Stimulated activated CD8-positive, alpha-beta memory T cell treated with anti-CD3 and anti-CD28 coated beads, Interleukin-12 subunit alpha, Interleukin-12 subunit beta, amount 100 ng/mL, for 4 hours (primary cell): ENCODE data around the gene KDM4C.

Experiments used
- DNase-seq: peaks from one replicate; pipeline ENCODE4 v3.0.0-alpha.2; 2020; ENCODE audit warnings: low read depth

KDM4C gene

DNA sequence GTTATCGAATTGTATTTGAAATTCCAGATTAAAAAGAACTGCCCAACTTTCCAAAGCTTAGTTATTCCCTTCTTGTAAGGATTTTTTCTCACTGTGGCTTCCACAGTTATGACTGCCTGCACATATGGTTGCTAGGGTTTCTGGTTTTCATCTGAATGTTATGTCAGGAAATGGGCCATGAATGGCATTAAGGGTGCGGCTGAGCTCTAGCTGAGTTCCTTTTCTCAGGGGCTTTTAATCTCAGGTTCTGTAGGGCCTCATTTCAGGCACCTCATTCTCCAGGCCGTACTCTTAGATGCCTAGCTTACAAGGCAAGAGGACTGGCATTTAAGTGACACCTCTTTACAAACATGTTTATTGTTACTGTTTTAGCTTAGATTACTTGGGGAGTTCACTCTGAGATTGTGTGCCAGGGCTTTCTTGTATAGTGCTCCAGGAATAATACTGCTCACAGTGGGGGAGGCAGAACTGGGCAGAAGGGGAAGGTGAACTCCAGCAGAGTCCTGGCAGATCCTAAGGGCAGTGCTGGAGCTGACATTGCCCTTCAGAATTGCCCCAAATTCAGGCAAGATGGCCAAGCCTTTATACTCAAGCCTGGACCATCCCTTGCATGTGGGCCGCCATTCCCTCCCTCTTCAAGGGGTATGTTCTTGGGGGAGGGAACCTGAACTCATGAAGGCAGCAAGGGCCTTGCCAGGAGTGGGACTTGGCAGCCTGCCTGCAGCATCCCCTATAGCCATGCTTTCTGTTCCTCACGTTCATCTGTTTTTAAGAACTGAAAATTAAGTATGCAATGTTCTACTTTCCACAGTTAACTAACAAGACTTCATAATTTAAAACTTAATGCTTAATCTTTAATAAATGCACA lies 111.5 kb downstream of the KDM4C start:
- no peak for DNase-seq

DNA sequence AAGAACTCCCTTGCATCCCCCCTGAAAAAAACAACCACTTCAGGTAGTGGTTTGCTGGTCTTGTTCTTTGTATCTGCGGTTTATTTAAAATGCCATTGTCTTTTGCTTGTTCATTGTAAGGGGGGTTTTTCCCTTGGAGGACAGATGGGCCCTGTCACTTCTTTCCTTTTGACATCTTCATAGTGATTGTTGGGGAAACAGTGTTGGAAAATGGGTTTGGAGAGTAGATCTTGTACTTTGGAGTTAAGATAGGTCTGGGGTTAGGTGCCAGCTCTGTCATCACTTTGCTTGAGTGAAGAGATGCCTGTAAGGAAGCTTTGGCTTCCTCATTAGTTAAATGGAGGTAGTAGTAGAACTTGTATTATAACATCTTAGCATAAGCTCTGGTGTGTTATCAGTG lies 112.4 kb downstream of the KDM4C start:
- no peak for DNase-seq

DNA sequence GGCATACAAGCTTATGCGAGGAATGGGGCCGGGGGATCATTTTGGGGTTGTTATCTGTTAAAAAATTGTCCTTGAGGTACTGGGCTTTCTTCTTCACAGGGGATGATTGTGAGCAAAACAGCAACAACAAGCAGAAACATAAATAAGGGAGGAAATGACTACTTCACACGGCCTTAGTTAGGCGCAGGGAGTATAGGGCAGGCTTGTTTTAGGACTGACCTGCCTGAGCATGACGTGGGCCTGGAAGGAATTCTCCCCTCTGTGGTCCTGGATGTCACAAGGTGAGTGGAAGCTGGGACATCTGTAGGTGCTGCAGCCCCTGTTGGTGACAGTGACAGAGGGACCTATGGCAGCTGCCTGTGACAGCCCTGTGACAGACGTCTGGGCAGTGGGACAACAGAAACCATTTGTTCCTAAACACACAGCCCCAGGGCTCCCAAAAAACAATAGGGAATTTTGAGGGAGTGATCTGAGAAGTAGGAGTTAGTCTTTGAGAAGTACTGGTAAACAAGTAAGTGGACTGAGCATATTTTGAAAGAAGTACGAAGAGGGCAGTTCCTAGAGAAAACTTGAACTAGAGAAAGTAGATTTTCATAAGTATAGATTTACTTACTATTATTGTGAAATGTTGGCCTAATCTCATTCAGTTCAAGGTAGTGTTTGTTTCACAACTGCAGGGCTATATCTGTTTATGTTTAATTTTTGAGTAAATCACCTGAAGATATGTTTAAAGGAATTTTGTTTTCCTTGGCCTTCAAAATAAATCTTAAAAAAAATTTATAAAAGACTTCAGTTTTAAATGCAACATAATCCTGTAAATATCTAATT lies 113.1 kb downstream of the KDM4C start:
- no peak for DNase-seq

DNA sequence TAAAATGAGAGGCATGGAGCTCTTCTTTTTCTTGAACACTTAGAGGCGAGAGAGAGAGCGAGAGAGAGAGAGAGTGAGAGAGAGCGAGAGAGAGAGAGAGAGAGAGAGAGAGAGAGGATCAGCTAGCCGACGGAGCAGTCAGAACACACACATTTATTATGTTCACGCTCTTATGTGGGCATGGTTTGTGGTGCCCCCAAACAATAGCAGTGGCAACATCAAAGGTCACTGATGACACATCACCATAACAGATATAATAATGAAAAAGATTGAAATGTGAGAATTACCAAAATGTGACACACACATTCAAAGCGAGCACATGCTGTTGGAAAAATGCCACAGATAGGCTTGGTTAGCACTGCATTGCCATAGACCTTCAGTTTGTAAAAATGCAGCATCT lies 116.1 kb downstream of the KDM4C start:
- DNase-seq: no peak

DNA sequence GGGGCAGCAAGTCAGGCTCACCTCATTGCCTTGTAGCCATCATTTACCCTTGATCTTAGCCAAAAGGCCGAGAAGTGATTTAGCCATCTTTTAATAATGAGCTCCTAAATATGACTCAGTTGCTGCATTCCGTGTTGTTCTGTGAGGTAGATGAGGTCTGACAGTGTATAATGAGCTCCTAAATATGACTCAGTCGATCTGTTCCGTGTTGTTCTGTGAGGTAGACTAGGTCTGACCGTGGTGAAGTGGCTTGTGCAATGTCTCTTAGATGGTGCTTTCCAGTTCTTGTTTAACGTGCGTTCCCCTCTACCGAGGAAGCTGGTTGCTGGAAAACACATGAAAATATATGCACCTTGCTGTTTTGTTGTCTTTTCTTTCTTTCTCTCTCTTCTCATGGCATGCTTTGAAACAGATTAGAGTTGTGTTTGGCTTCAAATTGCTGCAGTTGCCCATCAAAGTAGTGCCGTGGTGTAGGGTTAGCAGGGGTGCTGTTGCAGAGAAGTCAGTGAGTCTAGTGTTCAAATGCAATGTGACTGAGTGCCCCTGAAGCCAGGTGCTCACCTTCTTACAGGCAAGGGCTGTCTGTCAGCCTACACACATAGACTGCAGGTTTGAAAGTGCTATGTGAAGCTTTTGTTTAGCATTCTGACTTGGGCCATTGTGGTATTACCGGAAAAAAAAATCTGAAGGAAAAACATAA lies 118.6 kb downstream of the KDM4C start:
- DNase-seq: no peak

DNA sequence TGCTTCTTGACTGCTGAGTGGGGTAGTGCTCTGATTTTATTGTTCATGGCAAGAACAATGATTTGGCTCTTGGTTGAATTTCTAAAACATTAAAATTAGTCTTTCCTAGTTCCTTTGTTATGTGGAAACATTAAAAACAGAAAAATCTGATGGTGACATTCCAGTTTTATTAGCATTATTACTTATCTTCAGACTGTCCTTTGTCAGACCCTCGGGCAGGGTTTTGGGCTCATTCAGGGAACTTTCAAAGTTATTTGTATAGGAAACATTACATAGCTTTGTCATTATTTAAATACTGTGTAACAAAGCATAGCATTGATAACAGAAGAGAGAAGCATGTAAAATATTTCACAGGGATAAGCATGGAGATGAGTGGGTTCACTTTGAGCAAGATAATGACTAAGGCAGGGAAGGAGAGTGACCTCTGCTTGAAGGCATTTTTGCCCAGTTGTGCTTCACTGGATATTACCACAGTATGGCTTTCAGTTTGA lies 119.9 kb downstream of the KDM4C start:
- no peak for DNase-seq

DNA sequence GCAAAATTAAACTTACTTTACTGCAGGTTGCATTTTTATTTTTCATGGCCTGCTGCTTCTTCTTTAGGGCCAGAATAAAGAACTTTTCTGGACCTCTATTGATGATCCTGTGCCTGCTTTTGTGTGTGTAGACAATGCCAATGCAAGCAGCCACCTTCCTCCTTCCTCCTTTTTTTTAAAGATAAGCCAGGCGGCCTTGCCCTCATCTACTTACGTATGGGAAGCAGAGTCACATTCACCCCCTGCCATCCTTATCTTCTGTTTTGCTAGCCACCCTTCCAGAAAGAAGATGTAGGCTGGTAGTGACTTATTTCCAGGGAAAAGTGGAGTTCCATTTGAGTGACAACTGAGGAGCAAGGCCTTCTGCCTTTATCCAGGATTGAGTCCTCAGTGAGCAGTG lies 122.9 kb downstream of the KDM4C start:
- DNase-seq: no peak

DNA sequence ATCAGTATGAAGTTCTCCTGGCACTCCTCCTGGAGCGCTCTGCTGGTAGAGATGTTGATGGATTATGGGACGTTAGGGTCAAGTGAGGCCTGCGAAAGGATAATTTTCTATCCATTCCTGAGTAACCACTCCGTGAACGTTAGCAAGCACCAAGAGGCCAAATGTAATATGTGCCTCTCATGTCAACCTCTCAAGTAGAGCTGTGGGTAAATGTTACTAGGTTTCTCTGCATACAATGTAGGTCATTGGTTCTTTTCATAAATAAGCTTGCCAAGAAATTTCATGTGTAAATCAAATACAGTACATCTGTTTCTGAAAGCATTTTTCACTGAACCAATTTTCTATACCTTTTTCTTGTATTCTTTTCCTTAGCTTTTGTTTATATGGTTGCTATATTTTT lies 126.3 kb downstream of the KDM4C start:
- DNase-seq: no peak

DNA sequence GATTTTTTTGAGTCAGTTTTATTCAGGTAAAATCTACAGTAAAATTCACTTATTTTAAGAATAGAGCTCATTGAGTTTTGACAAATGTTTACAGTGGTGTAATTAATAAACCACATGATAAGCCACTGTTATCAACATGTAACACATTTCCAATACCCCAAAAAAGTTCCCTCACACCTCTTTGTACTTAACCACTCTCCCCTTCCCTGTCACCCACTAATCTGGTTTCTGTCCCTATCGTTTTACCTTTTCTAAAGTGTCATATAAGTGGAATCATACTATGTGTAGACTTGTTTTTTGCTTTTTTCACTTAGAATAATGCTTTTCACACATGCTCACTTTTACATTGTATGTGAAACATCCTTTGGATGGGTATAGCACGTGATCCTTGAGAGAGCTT lies 127.2 kb downstream of the KDM4C start:
- DNase-seq: no peak

DNA sequence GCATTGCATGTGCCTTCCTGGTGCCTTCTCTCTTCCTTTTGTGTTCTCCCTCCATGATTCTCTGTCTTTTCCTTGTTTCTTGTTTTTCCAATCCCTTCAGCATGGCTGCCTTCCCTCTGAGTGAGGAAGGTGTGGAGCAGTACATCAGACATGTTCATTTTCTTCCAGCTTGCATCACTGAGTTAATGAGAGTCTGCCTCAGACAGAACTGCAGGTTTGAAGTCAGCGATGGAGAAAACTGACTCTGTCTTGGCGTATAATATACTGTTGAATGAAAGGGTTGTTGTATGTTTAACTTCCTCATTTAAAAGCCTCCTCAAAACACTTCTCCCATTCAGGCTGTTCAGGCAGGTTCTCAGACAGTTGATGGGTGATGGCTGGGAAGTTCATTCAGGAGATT lies 129.3 kb downstream of the KDM4C start:
- DNase-seq: no peak

DNA sequence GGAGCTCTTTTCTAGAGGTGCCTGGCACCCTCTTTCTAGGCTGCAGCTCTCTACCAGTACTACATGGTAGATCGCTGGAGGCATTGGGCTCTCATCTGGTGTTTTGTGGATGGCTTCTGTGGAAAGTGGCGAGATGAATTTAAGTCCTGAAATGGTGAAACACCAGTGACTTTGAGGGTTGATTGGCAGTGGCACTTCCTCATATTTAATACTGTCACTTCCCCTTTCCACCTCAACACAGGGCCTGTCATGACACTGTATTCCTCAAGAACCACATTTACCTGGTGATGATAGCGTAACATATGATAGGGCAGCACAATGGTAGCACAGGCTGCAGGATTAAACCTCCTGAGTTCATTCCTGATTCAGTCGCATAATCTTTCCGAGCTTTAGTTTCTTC lies 132.1 kb downstream of the KDM4C start:
- DNase-seq: no peak

DNA sequence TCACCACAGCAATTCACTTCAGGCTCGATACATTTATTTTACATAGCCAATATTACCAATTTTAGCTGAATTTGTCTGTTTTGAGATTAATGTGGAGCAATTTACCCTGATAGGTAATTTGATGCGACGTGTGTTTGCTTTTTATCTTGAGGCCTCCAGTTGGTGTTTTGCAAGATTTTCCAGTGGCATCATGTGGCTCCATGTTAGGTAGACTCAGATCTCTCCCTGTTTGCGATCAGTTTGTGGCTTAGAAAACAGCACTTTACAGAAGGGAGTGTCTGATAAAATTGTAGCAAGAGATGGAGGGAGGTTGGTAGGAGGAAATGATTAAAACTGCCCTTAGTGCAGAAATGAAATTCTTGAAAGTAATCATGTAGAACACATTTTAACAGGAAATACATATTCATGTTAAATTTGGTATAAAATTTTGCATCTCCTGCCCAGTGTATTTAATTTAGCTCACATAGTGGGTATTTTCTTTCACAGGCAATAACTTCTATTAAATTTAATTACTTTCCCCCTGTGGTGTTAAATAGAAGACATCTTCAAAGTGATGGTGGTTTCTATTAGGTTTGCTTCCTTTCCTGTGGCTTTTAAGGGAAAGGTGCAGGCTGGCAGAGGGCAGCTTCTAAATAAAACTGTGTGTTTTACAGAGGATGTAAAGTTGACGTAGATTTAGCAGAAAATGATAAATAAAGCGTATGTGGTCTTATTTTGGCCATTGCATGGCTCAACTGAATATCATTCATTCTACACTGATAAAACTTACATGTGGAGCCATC lies 135.8 kb downstream of the KDM4C start:
- DNase-seq: no peak

DNA sequence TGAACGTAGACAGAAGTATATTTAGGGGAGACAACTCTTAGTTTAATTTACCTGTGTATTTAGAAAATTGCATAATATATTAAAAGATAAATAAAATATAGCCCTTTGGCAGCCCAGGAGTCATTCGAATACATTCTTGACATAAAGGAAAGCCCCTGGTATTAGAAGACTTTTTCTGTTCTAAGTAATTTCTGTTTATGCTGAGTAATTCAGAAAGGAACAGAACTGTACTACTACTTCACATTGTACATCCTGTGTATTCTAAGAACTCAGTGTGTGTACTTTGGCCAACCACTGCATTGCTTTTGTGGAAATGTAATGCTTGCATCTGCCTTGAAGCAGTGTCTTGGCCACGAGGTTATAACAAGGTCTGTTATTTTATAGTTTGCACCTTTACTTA lies 136.4 kb downstream of the KDM4C start:
- no peak for DNase-seq

DNA sequence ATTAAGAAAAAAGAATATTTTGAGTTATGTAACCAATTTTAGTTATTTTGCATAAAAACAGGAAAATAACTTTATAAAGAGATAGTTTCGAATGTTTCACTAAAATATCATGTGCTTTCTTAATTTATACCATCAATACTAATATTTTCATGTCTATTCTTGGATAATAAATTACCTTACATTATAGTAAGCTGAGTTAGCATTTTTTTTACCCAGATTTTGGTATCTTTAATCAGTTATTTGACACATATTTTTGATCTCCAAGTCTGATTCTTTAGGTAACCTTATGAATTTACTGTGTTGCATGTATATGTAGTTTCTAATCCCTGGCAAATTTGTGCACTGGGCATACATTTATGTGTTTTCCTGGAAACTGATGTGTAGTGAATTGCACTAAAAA lies 138.0 kb downstream of the KDM4C start:
- no peak for DNase-seq

DNA sequence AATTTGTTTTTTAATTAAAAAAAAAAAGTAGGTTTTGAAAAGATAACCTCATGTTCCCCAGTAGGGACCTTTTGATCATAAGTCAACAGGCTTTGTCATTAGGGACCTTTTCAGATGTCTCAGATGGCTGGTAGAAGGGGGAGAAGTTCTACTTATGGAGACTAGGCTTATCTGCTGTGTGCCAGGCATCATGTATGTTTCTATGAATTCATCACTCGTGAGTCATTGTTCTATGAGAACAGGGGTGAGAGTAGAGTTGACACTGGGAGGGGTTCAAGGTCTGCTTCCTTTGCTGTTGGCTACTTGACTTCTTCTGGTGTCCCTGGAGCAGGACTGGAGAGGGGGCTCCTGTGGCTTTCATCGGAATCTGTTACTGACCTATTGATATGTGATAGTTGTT lies 138.8 kb downstream of the KDM4C start:
- no peak for DNase-seq

DNA sequence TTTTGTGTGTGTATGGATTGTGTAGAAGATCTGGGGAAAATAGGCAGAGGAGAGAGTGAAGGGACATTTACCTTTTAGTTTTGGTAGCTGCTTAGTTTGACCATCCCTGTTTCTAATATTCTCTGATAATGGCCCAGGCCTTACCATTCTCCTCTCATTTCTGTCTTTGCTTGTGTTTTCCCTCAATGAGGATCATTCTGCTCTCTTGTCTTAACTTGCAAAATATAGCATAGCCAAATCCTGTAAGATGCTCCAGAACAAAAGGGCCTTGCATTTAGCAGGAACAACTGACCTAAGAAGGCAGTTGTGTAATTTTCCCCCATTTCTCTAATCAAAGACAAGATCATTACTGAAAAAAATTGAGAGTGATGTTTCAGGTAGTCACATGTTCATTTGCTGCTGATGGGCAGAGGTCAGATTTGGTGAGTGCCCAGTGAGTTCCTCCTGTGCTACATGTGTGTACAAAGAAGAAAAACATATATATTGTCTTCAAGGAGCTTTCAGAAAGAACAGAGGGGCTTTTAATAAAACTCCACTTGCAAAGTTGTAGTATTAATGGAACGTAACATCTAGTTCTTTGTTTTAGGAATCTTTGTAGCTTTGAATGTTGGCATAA lies 139.5 kb downstream of the KDM4C start:
- DNase-seq: no peak

DNA sequence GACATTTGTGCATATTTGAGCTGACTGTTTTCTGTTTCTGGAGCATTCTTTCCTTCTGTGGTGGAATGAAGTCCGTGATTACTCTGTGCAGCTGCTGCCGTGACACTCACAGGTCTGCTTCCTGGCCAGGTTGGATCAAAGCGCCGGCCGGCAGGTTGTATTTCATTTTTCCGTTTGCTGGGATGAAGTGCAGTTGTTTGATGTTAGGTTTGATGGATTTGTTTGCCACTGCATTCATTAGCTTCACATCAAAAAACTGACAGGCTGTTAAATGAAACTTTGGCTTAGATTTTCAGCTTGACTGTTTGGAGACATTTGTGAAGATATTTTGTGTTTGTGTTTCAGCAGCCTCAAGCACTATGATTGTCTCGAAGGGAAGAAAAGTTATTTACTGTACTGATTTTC lies 140.1 kb downstream of the KDM4C start:
- DNase-seq: no peak

DNA sequence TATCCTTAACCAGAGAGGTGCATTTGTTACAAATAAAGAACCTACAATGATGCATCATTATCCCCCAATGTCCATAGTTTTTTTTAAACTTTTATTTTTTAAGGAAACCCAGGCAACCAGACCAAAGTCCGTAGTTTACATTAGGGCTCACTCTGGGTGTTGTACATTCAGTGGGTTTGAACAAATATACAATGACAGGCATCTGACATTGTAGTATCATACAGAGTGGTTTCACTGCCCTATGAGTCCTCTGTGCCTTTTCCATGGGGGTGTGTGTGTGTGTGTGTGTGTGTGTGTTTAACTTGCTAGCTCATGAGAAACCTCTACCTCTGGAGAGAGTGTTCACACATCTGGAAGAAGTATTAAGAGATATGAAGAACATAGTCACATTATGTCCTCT lies 141.5 kb downstream of the KDM4C start:
- DNase-seq: no peak

DNA sequence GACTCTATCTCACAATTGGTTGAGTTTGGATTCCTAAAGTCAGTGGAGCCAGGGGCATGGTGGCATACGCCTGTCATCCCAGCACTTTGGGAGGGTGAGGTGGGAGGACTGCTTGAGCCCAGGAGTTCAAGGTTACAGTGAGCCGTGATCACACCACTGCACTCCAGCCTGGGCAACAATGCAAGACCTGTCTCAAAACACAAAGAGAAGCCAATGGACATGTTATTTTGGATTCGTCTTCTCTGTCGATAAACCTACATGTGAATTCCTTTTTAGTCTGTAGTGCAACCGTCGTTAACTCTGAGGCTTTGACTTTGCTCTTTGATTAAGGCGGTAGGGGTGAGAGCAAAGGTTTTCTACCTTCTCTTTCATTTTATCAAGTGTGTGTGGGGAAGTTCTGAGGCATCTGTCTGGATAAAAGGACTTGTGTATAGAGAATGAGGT lies 142.7 kb downstream of the KDM4C start:
- DNase-seq: no peak

DNA sequence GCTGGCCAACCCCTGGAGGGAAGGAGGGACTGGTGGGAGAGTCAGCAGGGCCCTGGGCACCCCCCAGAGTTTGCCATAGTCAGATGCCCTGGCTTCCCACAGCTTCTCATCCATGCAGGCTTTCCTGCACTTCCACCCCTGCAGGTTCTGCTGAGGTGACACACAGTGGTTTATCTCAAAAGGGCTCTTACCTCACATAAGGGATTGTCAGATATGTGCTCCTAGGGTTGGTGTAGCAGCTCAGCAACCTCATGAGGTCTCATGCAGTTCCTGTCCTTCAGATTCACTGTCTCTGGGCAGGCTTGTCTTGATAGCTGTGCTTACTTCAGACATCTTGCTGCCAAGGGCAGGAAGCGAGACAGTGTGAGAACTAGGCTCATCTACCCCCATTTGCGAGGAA lies 143.4 kb downstream of the KDM4C start:
- no peak for DNase-seq

DNA sequence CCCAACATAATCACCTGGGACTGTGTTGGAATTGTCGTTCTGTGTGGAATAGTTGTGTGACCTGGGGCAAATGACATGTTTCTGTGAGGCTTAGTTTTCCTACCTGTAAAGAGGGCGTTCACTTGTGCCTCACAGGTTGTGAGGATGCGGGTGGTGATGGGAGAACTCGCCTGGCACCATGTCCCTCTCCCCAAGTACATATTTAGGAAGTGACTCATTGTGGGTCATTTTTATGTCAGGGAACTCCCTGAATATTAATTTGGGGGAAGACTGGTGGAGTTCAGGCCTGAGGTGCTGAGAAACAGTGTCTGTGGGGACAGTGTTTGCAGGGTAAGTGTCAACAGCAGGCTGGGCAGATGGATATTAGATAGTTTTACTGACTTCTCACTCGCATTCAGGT lies 144.7 kb downstream of the KDM4C start:
- no peak for DNase-seq
